Measurements from ENCODE around the gene ARHGAP19.

The ARHGAP19 gene

DNA sequence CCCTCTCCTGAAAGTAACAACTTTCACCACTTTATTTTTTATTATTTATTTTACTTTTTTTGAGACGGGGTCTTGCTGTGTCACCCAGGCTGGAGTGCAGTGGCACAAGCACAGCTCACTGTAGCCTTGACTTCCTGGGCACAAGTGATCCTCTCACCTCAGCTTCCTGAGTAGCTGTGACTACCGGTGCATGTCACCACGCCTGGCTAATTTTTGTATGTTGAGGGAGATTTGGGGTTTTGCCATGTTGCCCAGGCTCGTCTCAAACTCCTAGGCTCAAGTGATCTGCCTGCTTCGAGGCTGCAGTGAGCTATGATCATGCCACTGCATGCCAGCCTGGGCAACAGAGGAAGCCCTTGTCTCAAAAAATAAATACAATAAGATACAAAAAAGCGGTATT is 91.8 kb downstream of the ARHGAP19 start:
- no peak for TF ChIP-seq EZH2 (optimal IDR thresholded peaks at IDR 0.05; ENCODE audit: low read depth, low read length)
- TF ChIP-seq EZH2phosphoT487 (IDR thresholded peaks at IDR 0.05; ENCODE audit: low read length), result no peak
- TF ChIP-seq, protein P1, sequence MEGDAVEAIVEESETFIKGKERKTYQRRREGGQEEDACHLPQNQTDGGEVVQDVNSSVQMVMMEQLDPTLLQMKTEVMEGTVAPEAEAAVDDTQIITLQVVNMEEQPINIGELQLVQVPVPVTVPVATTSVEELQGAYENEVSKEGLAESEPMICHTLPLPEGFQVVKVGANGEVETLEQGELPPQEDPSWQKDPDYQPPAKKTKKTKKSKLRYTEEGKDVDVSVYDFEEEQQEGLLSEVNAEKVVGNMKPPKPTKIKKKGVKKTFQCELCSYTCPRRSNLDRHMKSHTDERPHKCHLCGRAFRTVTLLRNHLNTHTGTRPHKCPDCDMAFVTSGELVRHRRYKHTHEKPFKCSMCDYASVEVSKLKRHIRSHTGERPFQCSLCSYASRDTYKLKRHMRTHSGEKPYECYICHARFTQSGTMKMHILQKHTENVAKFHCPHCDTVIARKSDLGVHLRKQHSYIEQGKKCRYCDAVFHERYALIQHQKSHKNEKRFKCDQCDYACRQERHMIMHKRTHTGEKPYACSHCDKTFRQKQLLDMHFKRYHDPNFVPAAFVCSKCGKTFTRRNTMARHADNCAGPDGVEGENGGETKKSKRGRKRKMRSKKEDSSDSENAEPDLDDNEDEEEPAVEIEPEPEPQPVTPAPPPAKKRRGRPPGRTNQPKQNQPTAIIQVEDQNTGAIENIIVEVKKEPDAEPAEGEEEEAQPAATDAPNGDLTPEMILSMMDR (IDR thresholded peaks at IDR 0.05; ENCODE audit: low read length), result no peak
- Histone ChIP-seq H3K79me2 (ENCODE audit: low read length) (no peaks in the 10 kb centered on the region), H2AFZ (ENCODE audit: low read length) (no peak overlapping the region), H3K4me2 (ENCODE audit: low read depth, low read length) (no peak overlapping the region), H3K9me3 (replicated peaks; ENCODE audit: insufficient read depth, low read length) (no peaks in the 10 kb centered on the region), H3K4me3 (ENCODE audit: low read length) (no peak overlapping the region), H3K9ac (ENCODE audit: low read length) (no peak overlapping the region), H3K9me2 (replicated peaks; ENCODE audit: insufficient read depth, low read length) (no peaks in the 10 kb centered on the region), H3K4me1 (ENCODE audit: low read length) (no peaks in the 10 kb centered on the region), H3K36me3 (replicated peaks; ENCODE audit: insufficient read depth, low read length) (no peaks in the 10 kb centered on the region), H3K27ac (ENCODE audit: low read length) (no peak overlapping the region), H3K27me3 (replicated peaks; ENCODE audit: insufficient read depth, low read length) (no peaks in the 10 kb centered on the region), H3F3A (ENCODE audit: insufficient read depth, low read length) (no peaks in the 10 kb centered on the region), H4K20me1 (ENCODE audit: insufficient read depth, low read length) (no peaks in the 10 kb centered on the region)
- no peak for DNase-seq

DNA sequence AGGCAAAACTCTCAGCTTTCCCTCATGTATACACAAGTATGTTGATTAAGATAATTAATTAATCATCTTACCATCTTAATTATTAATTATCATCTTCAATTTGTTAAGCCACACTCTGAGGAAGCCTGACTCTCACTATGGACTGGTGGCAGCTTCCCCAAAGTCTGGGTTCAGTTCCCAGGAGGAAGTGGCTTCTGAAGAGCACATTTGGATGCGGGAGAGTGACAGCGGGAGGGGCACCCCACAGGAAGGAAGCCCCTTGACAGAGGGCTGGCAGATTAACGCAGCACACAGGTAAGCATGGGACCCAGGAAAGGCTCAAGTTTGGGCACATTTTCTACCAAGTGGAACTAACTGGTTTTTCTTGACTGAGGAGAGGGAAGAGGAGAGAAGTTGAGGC is 93.3 kb downstream of the ARHGAP19 start:
- Histone ChIP-seq H3K9me2 (replicated peaks; ENCODE audit: insufficient read depth, low read length) (no peaks in the 10 kb centered on the region), H3K9me3 (replicated peaks; ENCODE audit: insufficient read depth, low read length) (no peaks in the 10 kb centered on the region), H3K4me1 (ENCODE audit: low read length) (no peaks in the 10 kb centered on the region), H3K9ac (ENCODE audit: low read length) (no peak overlapping the region), H2AFZ (ENCODE audit: low read length) (no peak overlapping the region), H3K27ac (ENCODE audit: low read length) (no peak overlapping the region), H3K4me2 (ENCODE audit: low read depth, low read length) (no peak overlapping the region), H3F3A (ENCODE audit: insufficient read depth, low read length) (no peaks in the 10 kb centered on the region), H3K79me2 (ENCODE audit: low read length) (no peaks in the 10 kb centered on the region), H3K27me3 (replicated peaks; ENCODE audit: insufficient read depth, low read length) (no peaks in the 10 kb centered on the region), H3K36me3 (replicated peaks; ENCODE audit: insufficient read depth, low read length) (no peaks in the 10 kb centered on the region), H4K20me1 (ENCODE audit: insufficient read depth, low read length) (no peaks in the 10 kb centered on the region), H3K4me3 (ENCODE audit: low read length) (no peak overlapping the region)
- no peak for DNase-seq
- TF ChIP-seq EZH2 (optimal IDR thresholded peaks at IDR 0.05; ENCODE audit: low read depth, low read length) (no peak), EZH2phosphoT487 (IDR thresholded peaks at IDR 0.05; ENCODE audit: low read length) (no peak)
- TF ChIP-seq, protein P1 (IDR thresholded peaks at IDR 0.05; ENCODE audit: low read length), result no peak

DNA sequence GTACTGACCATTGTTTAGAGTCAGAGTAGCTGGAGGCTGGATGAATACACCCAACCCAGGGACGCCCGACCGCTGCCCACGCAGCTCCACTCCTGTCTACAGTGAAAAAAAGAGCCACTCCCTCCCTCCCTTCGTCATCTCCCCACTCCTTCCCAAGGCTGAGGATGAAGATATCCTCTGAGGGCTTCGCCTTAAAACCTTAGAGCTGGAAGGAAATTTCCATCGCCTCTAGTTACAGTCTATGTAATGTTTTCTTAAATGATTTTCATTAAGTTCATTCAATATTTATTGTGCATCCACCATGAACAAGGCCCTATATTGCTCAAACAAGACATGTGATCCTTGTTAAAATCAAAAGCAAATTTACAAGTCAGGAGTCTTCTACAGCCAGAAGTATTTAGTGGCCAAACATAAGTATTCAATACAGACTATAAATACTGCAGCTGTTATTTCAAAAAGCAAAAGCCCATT is 95.4 kb downstream of the ARHGAP19 start:
- no peaks in the 10 kb centered on the region for H3K4me1 ChIP-seq (ENCODE audit: low read length)
- H2AFZ ChIP-seq (ENCODE audit: low read length), result 0 out of 2 replicates have a peak overlapping the region, but pooled peaks have one; percentile 65
- no peaks in the 10 kb centered on the region for H4K20me1 ChIP-seq (ENCODE audit: insufficient read depth, low read length)
- no peaks in the 10 kb centered on the region for H3K27me3 ChIP-seq (replicated peaks; ENCODE audit: insufficient read depth, low read length)
- no peaks in the 10 kb centered on the region for H3K9me2 ChIP-seq (replicated peaks; ENCODE audit: insufficient read depth, low read length)
- H3K4me2 ChIP-seq (ENCODE audit: low read depth, low read length), result peak overlapping the region; percentile 67; the same call in 1 of the 2 replicates
- H3K36me3 ChIP-seq (replicated peaks; ENCODE audit: insufficient read depth, low read length), result no peaks in the 10 kb centered on the region
- no peak overlapping the region for H3K27ac ChIP-seq (ENCODE audit: low read length)
- H3K9me3 ChIP-seq (replicated peaks; ENCODE audit: insufficient read depth, low read length), result no peaks in the 10 kb centered on the region
- TF ChIP-seq EZH2phosphoT487 (IDR thresholded peaks at IDR 0.05; ENCODE audit: low read length) (no peak), EZH2 (optimal IDR thresholded peaks at IDR 0.05; ENCODE audit: low read depth, low read length) (no peak)
- TF ChIP-seq, protein P1 (IDR thresholded peaks at IDR 0.05; ENCODE audit: low read length), result no peak
- H3K9ac ChIP-seq (ENCODE audit: low read length), result no peak overlapping the region
- H3F3A ChIP-seq (ENCODE audit: insufficient read depth, low read length), result no peaks in the 10 kb centered on the region
- no peaks in the 10 kb centered on the region for H3K79me2 ChIP-seq (ENCODE audit: low read length)
- DNase-seq, result no peak
- no peak overlapping the region for H3K4me3 ChIP-seq (ENCODE audit: low read length)
